Neural cell (in vitro differentiated cells): ENCODE results near the gene ITFG1. TPM values are rescaled to one million over a fixed set of nuclear protein-coding genes. Genes with fewer than 3 reads are reported as not detected.

Source experiments
- H2AFZ ChIP-seq: fragments of 200-600, 300-800 bp; sonication (generic), shearing (Covaris generic); 2 replicates; pipeline ENCODE4 v1.6.0; 2014; ENCODE audit warnings: low read depth, mild to moderate bottlenecking, antibody characterized with exemption, low read length, moderate library complexity
- H3F3A ChIP-seq: fragments of 200-600 bp; shearing (Covaris generic); 2 replicates; pipeline ENCODE4 v1.6.1; 2016; ENCODE audit warnings: mild to moderate bottlenecking, moderate library complexity, mixed read lengths, antibody characterized with exemption, low read length; ENCODE audit not compliant: insufficient read depth, poor library complexity, severe bottlenecking
- H3K27ac ChIP-seq: fragments of 200-600, 300-800 bp; sonication (generic), shearing (Covaris generic); 2 replicates; pipeline ENCODE4 v1.5.1; 2014; ENCODE audit warnings: mild to moderate bottlenecking, low read length, moderate library complexity
- H3K27me3 ChIP-seq: fragments of 300-800, 200-600 bp; sonication (generic), shearing (Covaris generic); 2 replicates; pipeline ENCODE4 v1.6.0; 2014; ENCODE audit warnings: mild to moderate bottlenecking, low read depth, low read length, moderate library complexity; ENCODE audit not compliant: insufficient read depth
- H3K36me3 ChIP-seq: fragments of 300-800, 200-600 bp; sonication (generic), shearing (Covaris generic); 2 replicates; pipeline ENCODE4 v1.5.1; 2014; ENCODE audit warnings: mild to moderate bottlenecking, antibody characterized with exemption, low read length, moderate library complexity; ENCODE audit not compliant: insufficient read depth
- H3K4me2 ChIP-seq: fragments of 300-800, 200-600 bp; sonication (generic), shearing (Covaris generic); 2 replicates; pipeline ENCODE4 v1.6.0; 2014; ENCODE audit warnings: mild to moderate bottlenecking, low read length
- H3K4me3 ChIP-seq: fragments of 300-800, 200-600 bp; sonication (generic), shearing (Covaris generic); 2 replicates; pipeline ENCODE4 v1.5.1; 2014; ENCODE audit warnings: mild to moderate bottlenecking, low read length, moderate library complexity
- H3K79me2 ChIP-seq: fragments of 200-600 bp; shearing (Covaris generic); replicated peaks from 2 replicates; pipeline ENCODE4 v1.6.0; 2014; ENCODE audit warnings: mild to moderate bottlenecking, low read length, moderate library complexity; ENCODE audit not compliant: insufficient read depth
- H3K9ac ChIP-seq: fragments of 300-800, 200-600 bp; sonication (generic), shearing (Covaris generic); 2 replicates; pipeline ENCODE4 v1.6.1; 2016; ENCODE audit warnings: mild to moderate bottlenecking, low read length, mixed read lengths
- H3K9me2 ChIP-seq: fragments of 200-600 bp; shearing (Covaris generic); 2 replicates; pipeline ENCODE4 v1.6.1; 2016; ENCODE audit warnings: mild to moderate bottlenecking, low read length, mixed read lengths; ENCODE audit not compliant: insufficient read depth
- H3K9me3 ChIP-seq: fragments of 200-600, 300-800 bp; sonication (generic), shearing (Covaris generic); 2 replicates; pipeline ENCODE4 v1.6.1; 2016; ENCODE audit warnings: mild to moderate bottlenecking, mixed run types, low read length, moderate library complexity, mixed read lengths
- H4K20me1 ChIP-seq: fragments of 200-600 bp; shearing (Covaris generic); 2 replicates; pipeline ENCODE4 v1.6.1; 2016; ENCODE audit warnings: mild to moderate bottlenecking, mixed run types; ENCODE audit not compliant: insufficient read depth
- CTCF ChIP-seq: fragments of 450-650 bp; IDR thresholded peaks from 2 replicates; pipeline ENCODE4 v1.5.1; 2014; ENCODE audit warnings: antibody characterized with exemption, mild to moderate bottlenecking, moderate library complexity; ENCODE audit not compliant: poor library complexity, severe bottlenecking
- EP300 ChIP-seq: fragments of 450-650 bp; conservative IDR thresholded peaks from 2 replicates; pipeline ENCODE4 v1.6.1; 2014; ENCODE audit warnings: antibody characterized with exemption, mild to moderate bottlenecking, moderate library complexity; ENCODE audit not compliant: poor library complexity, severe bottlenecking
- EZH2 ChIP-seq: fragments of 200-600, 300-800 bp; shearing (Covaris generic), sonication (generic); IDR thresholded peaks from 2 replicates; pipeline ENCODE4 v1.6.1; 2014; ENCODE audit warnings: antibody characterized with exemption, low read length, borderline replicate concordance, mild to moderate bottlenecking; ENCODE audit not compliant: insufficient read depth, poor library complexity, severe bottlenecking
- MXI1 ChIP-seq: fragments of 450-650 bp; conservative IDR thresholded peaks from 2 replicates; pipeline ENCODE4 v1.6.1; 2014; ENCODE audit warnings: antibody characterized with exemption, mild to moderate bottlenecking; ENCODE audit not compliant: poor library complexity, severe bottlenecking
- POLR2AphosphoS5 ChIP-seq: IDR thresholded peaks from 2 replicates; pipeline ENCODE4 v1.6.1; 2012
- RAD21 ChIP-seq: fragments of 450-650 bp; conservative IDR thresholded peaks from 2 replicates; pipeline ENCODE4 v1.6.1; 2014; ENCODE audit warnings: antibody characterized with exemption, mild to moderate bottlenecking, moderate library complexity
- REST ChIP-seq: IDR thresholded peaks from 2 replicates; pipeline ENCODE4 v1.6.1; 2012; ENCODE audit warnings: borderline replicate concordance
- SMC3 ChIP-seq: fragments of 450-650 bp; conservative IDR thresholded peaks from 2 replicates; pipeline ENCODE4 v1.6.1; 2014; ENCODE audit warnings: antibody characterized with exemption, mild to moderate bottlenecking, moderate library complexity; ENCODE audit not compliant: poor library complexity
- TAF1 ChIP-seq: IDR thresholded peaks from 2 replicates; pipeline ENCODE4 v1.6.1; 2012; ENCODE audit warnings: low read depth
- polyA plus RNA-seq: library from polyadenylated mRNA; depleted of rRNA; stranded (reverse); fragments of >200 nt; gene quantifications from 2 replicates; pipeline ENCODE4 v1.2.3, GENCODE V29; 2014

Gene ITFG1
- polyA plus RNA-seq, 1 donor from 2014 or later: 155 TPM

- Histone ChIP-seq H4K20me1 (no peaks in the 10 kb centered on the region), H3K9ac (peak overlapping the region; percentile 78), H3F3A (no peaks in the 10 kb centered on the region), H3K27ac (peak overlapping the region; percentile 69), H3K4me3 (peak overlapping the region; percentile 75), H2AFZ (no peak overlapping the region), H3K4me2 (peak overlapping the region; percentile 93), H3K79me2 (peaks cover 32% of the 10 kb centered on the region), H3K9me2 (no peaks in the 10 kb centered on the region), H3K9me3 (no peaks in the 10 kb centered on the region), H3K36me3 (no peaks in the 10 kb centered on the region), H3K27me3 (no peaks in the 10 kb centered on the region)
- TF ChIP-seq POLR2AphosphoS5: no peak
- TF ChIP-seq EZH2: no peak
- TF ChIP-seq SMC3: no peak
- TF ChIP-seq EP300: no peak
- TF ChIP-seq CTCF: no peak
These were observed 318.4 kb downstream of the ITFG1 start for GRCh38 chr16:47142486-47142820.

GRCh38 chr16:47141773-47142485, 318.9 kb downstream of the ITFG1 start:
- Histone ChIP-seq H3K4me3 (peak overlapping the region; percentile 75), H3F3A (no peaks in the 10 kb centered on the region), H2AFZ (no peak overlapping the region), H3K9me2 (no peaks in the 10 kb centered on the region), H4K20me1 (no peaks in the 10 kb centered on the region), H3K36me3 (no peaks in the 10 kb centered on the region), H3K4me2 (peak overlapping the region; percentile 93), H3K79me2 (peaks cover 37% of the 10 kb centered on the region), H3K9ac (peak overlapping the region; percentile 78), H3K9me3 (no peaks in the 10 kb centered on the region), H3K27me3 (no peaks in the 10 kb centered on the region), H3K27ac (peak overlapping the region; percentile 69)
- TF ChIP-seq EP300 (peak; percentile 36), REST (peak; percentile 71), POLR2AphosphoS5 (peak; percentile 66), CTCF (peak; percentile 99), MXI1 (peak; percentile 68), TAF1 (no peak), SMC3 (peak; percentile 88), RAD21 (peak; percentile 98), EZH2 (no peak)
